KG1 (cell line): ENCODE data around the gene DUSP1.
A peak's percentile ranks its signal among the peaks of the same experiment; 100 is the strongest.
"Not testable (repeated sequence)": the region's sequence is repeated elsewhere in the genome, so short reads cannot be mapped to it uniquely, and the experiment has no call there.

Experiments used
- DNase-seq: peaks from one replicate; lab custom pipeline; 2025; lab: John Stamatoyannopoulos, UW

The DUSP1 gene

GRCh38 chr5:172770675-172771438 lies at the start of gene DUSP1:
Gene DUSP1, minus strand, starts transcription at chr5:172771195. Its CDS starts 243 bp downstream, at chr5:172770952.
- peak; percentile 94 for DNase-seq

GRCh38 chr5:172820046-172820767 lies 49.2 kb upstream of the DUSP1 start:
- DNase-seq = no peak

GRCh38 chr5:172819569-172819968 lies 48.6 kb upstream of the DUSP1 start:
- no peak for DNase-seq

- no peak for DNase-seq
Measured at GRCh38 chr5:172818081-172818480, 47.1 kb upstream of the DUSP1 start.

GRCh38 chr5:172817664-172818063 lies 46.7 kb upstream of the DUSP1 start:
- no peak for DNase-seq

- DNase-seq = no peak
Measured at GRCh38 chr5:172816925-172817562, 46.0 kb upstream of the DUSP1 start.

GRCh38 chr5:172815631-172816030 lies 44.6 kb upstream of the DUSP1 start:
- no peak for DNase-seq

GRCh38 chr5:172810996-172811395 lies 40.0 kb upstream of the DUSP1 start:
- DNase-seq = not testable (repeated sequence)

GRCh38 chr5:172809774-172810173 lies 38.8 kb upstream of the DUSP1 start:
- no peak for DNase-seq

GRCh38 chr5:172807766-172808311 lies 36.8 kb upstream of the DUSP1 start:
- DNase-seq = no peak

GRCh38 chr5:172806897-172807672 lies 36.1 kb upstream of the DUSP1 start:
- no peak for DNase-seq

GRCh38 chr5:172805736-172806255 lies 34.8 kb upstream of the DUSP1 start:
- no peak for DNase-seq

- no peak for DNase-seq
Measured at GRCh38 chr5:172805018-172805683, 34.2 kb upstream of the DUSP1 start.

- DNase-seq = no peak
Measured at GRCh38 chr5:172802567-172803176, 31.7 kb upstream of the DUSP1 start.

GRCh38 chr5:172802112-172802511 lies 31.1 kb upstream of the DUSP1 start:
- no peak for DNase-seq

- DNase-seq = no peak
Measured at GRCh38 chr5:172801179-172801671, 30.2 kb upstream of the DUSP1 start.

GRCh38 chr5:172800088-172800551 lies 29.1 kb upstream of the DUSP1 start:
- DNase-seq = no peak

- no peak for DNase-seq
Measured at GRCh38 chr5:172799416-172799815, 28.4 kb upstream of the DUSP1 start.

GRCh38 chr5:172798422-172799215 lies 27.6 kb upstream of the DUSP1 start:
- DNase-seq = peak; percentile 31
